GM19438 (cell line): ENCODE measurements around the gene CRYL1.

ENCODE experiments used
- ATAC-seq: cut with Tn5 transposase; IDR thresholded peaks from one replicate; pipeline ENCODE4 v1.9.1; 2021; ENCODE audit warnings: low read depth; ENCODE audit not compliant: unreplicated experiment

The CRYL1 gene

GRCh38 chr13:20534038-20534608 is 8.5 kb upstream of the CRYL1 start:
- no peak for ATAC-seq

DNA sequence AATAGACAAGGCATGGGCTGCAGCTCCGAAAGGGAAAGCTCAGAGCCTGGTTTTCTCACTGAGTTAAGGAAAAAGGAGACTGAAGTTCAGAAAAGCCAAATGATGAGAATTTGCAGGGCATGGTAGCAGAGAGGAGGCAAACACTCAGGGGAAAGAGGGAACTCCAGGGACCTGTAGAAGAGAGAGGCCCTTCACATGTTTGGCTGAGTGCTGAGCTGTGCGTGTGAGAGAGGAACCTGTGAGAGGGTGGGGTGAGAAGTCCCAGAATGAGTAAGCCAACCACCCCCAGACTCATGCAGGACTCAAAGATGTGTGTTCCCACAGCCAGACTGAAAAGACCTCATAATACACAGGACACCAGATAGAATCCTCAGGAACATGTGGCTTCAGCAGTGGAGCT is 2.8 kb upstream of the CRYL1 start:
- no peak for ATAC-seq

- no peak for ATAC-seq
Observed at GRCh38 chr13:20526664-20527063, 1.0 kb upstream of the CRYL1 start.

GRCh38 chr13:20525144-20525600 is 485 bp downstream of the CRYL1 start:
- ATAC-seq, result peak; percentile 27

DNA sequence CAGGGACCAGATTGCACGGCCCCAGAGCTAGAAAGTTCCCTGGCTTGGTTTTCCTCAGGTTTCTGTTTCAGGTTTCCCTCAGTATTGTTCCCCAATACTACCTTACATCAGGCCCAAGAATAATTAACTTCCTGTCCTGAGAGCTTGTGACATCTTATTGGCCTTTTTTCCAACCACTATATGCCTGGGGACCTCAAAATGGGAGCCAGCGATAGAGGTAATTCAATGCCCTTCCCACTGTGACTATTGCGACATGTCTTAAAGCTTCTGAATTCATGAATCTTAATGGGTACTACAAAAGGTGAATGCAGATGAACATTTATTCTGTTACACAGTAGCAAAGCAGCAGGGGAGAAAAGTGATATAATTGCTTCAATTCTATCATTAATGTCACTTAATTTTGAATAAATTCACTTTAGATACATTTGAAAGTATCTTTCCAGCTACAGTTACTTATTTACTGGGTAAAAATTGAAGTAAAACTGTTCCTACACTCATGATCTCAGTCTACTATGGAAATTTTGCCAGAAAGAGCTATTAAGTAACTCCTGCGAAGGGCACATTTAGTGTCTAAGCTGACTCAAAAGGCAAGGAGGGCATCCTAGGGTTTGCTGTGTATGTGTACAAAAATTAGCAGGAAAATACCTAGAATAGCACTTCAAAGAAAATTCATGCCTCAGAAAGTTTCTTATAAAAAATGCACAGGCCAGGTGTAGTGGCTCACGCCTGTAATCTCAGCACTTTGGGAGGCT is 4.1 kb downstream of the CRYL1 start:
- ATAC-seq, result no peak

DNA sequence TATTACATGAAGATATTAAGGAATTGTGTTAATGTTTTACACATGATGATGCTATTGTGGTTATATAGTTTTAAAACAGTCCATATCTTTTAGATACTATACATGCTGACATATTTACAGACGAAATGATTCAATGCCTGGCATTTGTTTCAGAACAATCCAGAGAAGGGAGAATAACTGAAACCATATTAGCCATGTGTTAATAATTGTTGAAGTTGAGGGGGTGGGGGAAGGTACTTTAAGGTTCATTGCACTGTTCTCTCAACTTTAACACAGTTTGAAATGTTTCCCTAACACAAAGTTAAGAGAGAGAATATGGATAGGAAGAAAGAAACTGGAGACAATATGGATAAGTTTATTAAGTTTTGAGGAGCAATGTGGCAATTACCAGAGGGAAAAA is 5.8 kb downstream of the CRYL1 start:
- ATAC-seq, result no peak

- no peak for ATAC-seq
Observed at GRCh38 chr13:20518660-20519100, 7.0 kb downstream of the CRYL1 start.

- no peak for ATAC-seq
Observed at GRCh38 chr13:20514866-20515265, 10.8 kb downstream of the CRYL1 start.

GRCh38 chr13:20513466-20513995 is 12.1 kb downstream of the CRYL1 start:
- ATAC-seq, result no peak

DNA sequence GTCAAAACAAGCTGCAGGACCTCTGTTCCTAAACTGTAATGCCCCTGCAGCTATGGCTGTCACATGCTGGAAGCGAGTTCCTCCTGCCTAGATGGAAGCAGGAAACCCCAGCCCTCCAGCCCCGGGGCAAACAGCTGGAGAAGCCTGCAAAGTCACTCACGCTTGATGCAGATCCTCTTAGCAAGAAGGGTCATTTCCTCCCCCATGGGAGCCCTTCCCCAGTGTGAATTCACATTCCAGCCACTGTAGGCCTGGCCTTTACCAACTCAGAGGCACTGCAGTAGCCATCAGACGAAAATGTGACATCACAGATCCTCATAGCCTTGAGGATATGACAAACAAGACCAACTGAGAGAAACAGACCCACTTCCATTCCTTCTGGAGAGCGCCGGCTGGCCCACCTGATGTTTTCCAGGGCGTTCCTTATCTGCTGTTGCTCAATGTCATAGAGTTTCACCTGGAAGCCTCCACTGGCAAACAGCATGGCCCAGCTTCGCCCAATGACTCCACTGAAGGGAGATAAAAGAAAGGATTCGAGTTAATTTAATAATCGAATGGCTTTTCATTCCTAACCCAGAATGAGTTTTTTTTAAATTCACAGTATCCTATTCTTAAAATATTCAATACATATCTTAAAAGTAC is 13.5 kb downstream of the CRYL1 start:
- no peak for ATAC-seq

DNA sequence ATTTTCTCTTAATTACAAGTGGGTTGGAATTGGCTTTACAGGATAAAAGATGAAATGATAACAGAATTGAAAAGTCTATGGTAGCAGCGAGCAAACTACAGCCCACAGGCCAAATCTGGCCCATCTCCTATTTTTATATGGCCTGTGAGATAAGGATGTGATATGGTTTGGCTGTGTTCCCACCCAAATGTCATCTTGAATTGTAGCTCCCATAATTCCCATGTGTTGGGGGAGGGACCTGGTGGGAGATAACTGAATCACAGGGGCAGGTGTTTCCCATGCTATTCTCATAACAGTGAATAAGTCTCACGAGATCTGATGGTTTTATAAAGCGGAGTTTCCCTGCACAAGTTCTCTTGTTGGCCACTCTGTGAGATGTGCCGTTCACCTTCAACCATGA is 19.0 kb downstream of the CRYL1 start:
- no peak for ATAC-seq

GRCh38 chr13:20505405-20506366 is 20.0 kb downstream of the CRYL1 start:
- ATAC-seq, result no peak

DNA sequence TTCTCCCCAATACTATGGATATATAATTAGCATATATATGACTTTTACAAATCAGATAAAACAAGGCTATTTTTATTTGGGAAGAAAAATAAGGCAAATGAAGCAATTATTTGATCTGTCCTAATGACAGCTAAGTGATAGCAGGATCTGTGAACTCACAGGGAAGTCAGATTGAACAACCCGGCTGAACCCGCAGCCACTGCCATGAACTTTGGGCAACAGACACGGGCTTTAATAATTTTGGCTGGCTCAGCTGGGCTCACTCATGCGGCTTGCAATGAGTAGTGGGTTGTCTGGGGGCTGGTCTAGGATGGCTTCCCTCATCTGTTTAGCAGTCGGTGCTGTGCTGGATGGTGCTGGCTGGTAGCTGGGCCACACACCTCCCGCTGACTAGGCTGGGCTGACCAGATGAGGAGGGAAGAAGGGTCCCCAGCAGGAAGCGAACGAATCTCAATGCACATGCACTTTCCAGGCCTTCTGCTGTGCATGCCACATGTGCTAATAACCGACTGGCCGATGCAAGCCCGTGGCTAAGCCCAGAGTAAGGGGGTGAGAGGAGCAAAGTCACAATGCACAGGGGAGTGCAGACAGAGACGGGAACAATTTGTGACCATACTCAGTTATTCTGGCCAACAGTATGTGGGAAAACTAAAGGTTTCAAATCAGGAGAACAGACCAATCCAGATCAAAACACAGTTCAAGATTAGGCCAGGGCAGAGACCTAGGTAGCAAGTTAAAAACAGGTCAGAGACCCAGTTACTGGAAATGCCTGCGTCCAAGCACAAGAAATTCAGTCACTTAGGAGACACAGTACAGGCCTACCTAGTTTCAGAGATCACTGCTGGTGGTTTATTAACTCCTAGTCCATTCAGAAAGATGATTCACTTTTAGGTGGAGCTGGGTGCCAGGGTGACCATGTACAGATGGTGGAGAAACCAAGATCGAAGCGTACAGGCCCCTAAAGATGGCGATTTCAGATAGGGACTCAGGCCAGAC is 22.3 kb downstream of the CRYL1 start:
- no peak for ATAC-seq

- ATAC-seq, result no peak
Observed at GRCh38 chr13:20501592-20501991, 24.1 kb downstream of the CRYL1 start.

DNA sequence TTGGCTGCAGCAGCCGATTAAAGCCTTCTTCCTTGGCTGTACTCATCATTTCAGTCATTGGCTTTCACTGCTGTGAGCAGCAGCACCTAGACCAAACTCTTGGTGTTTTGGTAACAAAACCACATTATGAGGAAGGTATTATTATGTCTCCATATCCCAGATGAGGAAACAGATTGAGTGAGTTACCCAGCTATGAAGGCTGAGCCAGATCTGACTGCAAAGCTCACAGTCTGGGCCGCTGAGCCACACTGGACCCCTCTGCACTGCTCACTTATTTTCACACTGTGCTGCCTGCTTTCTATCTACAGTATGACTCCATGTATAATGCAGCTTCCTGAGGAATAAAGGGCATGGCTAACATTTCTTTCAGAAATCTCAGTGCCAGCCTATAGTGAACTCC is 24.5 kb downstream of the CRYL1 start:
- ATAC-seq, result no peak

- ATAC-seq, result no peak
Observed at GRCh38 chr13:20499986-20500385, 25.7 kb downstream of the CRYL1 start.

- no peak for ATAC-seq
Observed at GRCh38 chr13:20498659-20499058, 27.0 kb downstream of the CRYL1 start.

DNA sequence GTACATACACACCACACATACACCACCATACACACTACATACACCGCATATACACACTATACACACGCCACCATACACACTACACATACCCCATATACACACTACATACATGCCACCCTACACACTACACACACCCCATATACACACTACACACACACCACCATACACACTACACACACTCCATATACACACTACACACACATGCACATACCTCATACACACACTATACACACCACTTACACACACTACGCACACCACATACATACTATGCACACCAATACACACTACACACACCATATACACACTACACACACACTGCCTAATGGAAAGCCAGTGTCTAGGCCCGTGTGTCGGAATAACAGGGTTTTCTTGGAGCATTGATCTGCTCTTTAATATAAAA is 27.5 kb downstream of the CRYL1 start:
- no peak for ATAC-seq
